AG04450 (cell line): ENCODE results near the gene SPATA12. TPM values are rescaled to one million over a fixed set of nuclear protein-coding genes. Genes with fewer than 3 reads are reported as not detected.

Source experiments
- CTCF ChIA-PET: fragments of 300-600, 350-600 bp; formaldehyde crosslinking; extraction: SDS; loops from one replicate; lab custom pipeline; 2022; ENCODE audit warnings: antibody characterized with exemption, inconsistent platforms; lab: Charles Lee
- POLR2A ChIA-PET: fragments of 350-600 bp; formaldehyde crosslinking; extraction: SDS; loops from one replicate; lab custom pipeline; 2021; ENCODE audit warnings: antibody characterized with exemption, inconsistent platforms; lab: Yijun Ruan, JAX
- DNase-seq: peaks from one replicate; pipeline ENCODE4 v3.0.0-alpha.2; 2011; ENCODE audit warnings: low read depth, low spot score
- H3K27ac ChIP-seq: one replicate; pipeline ENCODE4 v1.5.1; 2012; ENCODE audit warnings: low read depth, low read length, control low read depth
- H3K27me3 ChIP-seq: one replicate; pipeline ENCODE4 v1.6.0; 2012; ENCODE audit warnings: low read length; ENCODE audit not compliant: control insufficient read depth, insufficient read depth
- H3K4me3 ChIP-seq: 2 replicates; pipeline ENCODE4 v1.5.1; 2011; ENCODE audit warnings: mild to moderate bottlenecking, low read depth, low read length, control low read depth
- H3K9me3 ChIP-seq: 2 replicates; pipeline ENCODE4 v1.5.1; 2012; ENCODE audit warnings: low read length; ENCODE audit not compliant: control insufficient read depth, insufficient read depth
- CTCF ChIP-seq: IDR thresholded peaks from 2 replicates; pipeline ENCODE4 v1.5.1; 2011; ENCODE audit warnings: low read depth, low read length, control low read depth, inconsistent platforms
- polyA minus RNA-seq: library from RNA; depleted of rRNA, polyadenylated mRNA; stranded (reverse); fragments of >200 nt; gene quantifications from 2 replicates; pipeline ENCODE4 v1.2.3, GENCODE V29; 2011; rRNA and poly(A)+ RNA removed
- polyA plus RNA-seq: library from polyadenylated mRNA; depleted of rRNA; stranded (reverse); fragments of >200 nt; gene quantifications from 2 replicates; pipeline ENCODE4 v1.2.3, GENCODE V29; 2011; rRNA removed

Gene SPATA12
- polyA plus RNA-seq (not detected in 2 replicates), polyA minus RNA-seq (not detected in 2 replicates)

GRCh38 chr3:57060089-57060821 is at the start of gene SPATA12:
SPATA12 (plus strand) TSS chr3:57060664; CDS start chr3:57073695, 13,031 bp downstream.
- ChIA-PET POLR2A (no interaction called here), CTCF (interaction anchor here (0.7 kb wide), 1 partner anchor 51 kb away, joined by 3 read pairs; no protein-coding TSS in a partner anchor)

DNA sequence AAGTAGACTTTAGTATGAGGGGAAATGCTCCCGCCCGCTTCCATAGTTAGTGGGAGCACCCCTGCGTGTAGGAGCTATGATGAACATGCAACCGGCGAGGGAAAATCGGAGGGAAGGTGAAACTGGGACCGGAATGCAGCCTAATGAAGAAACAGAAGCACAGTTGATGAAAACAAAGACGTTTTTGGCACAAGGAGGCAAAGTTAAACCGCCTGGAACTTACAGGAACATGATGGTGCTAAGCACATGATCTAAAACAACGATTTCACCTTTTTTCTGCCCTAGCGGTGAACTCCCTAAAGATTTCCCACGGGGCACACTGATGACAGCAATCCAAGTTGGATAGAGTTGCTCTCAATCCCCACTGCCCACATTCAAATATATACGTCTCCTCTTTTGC is 49.4 kb upstream of the SPATA12 start:
- H3K9me3 ChIP-seq: peaks cover 7% of the 10 kb centered on the region; the same call in 1 of the 2 replicates
- POLR2A ChIA-PET: no interaction called here
- H3K27me3 ChIP-seq: peaks cover 2% of the 10 kb centered on the region
- CTCF ChIA-PET: interaction anchor here (0.5 kb wide), 1 partner anchor 185 kb away, joined by 3 read pairs; no protein-coding TSS in a partner anchor
- DNase-seq: no peak
- H3K27ac ChIP-seq: no peak overlapping the region
- H3K4me3 ChIP-seq: no peak overlapping the region
- no peak for TF ChIP-seq CTCF

More at GRCh38 chr3:57060089-57060821, at the start of gene SPATA12:
- H3K27ac ChIP-seq: peak within 1 kb of the TSS; percentile 47
- no peaks in the 10 kb centered on the region for H3K9me3 ChIP-seq
- H3K27me3 ChIP-seq: no peaks in the 10 kb centered on the region
- no peak for TF ChIP-seq CTCF
- no peak within 1 kb of the TSS for H3K4me3 ChIP-seq
- peak; percentile 45 for DNase-seq

- H3K4me3 ChIP-seq: no peak overlapping the region
- H3K9me3 ChIP-seq: peaks cover 7% of the 10 kb centered on the region; the same call in 1 of the 2 replicates
- CTCF ChIA-PET: interaction anchor here (2.1 kb wide), 1 partner anchor 18 kb away, joined by 9 read pairs; no protein-coding TSS in a partner anchor
- POLR2A ChIA-PET: no interaction called here
- H3K27me3 ChIP-seq: peaks cover 2% of the 10 kb centered on the region
- no peak for DNase-seq
- no peak overlapping the region for H3K27ac ChIP-seq
- TF ChIP-seq CTCF: no peak
These were observed 47.6 kb upstream of the SPATA12 start for GRCh38 chr3:57012847-57013246.

GRCh38 chr3:57015350-57015729 is 45.1 kb upstream of the SPATA12 start:
- no peak overlapping the region for H3K27ac ChIP-seq
- no peak for TF ChIP-seq CTCF
- peaks cover 2% of the 10 kb centered on the region for H3K27me3 ChIP-seq
- peaks cover 7% of the 10 kb centered on the region; the same call in 1 of the 2 replicates for H3K9me3 ChIP-seq
- no peak overlapping the region for H3K4me3 ChIP-seq
- no peak for DNase-seq
- CTCF ChIA-PET: no interaction called here
- POLR2A ChIA-PET: no interaction called here

- Histone ChIP-seq H3K4me3 (no peak overlapping the region), H3K9me3 (peaks cover 7% of the 10 kb centered on the region; the same call in 1 of the 2 replicates), H3K27me3 (peaks cover 2% of the 10 kb centered on the region), H3K27ac (no peak overlapping the region)
- DNase-seq: no peak
- CTCF ChIA-PET: no interaction called here
- no peak for TF ChIP-seq CTCF
- POLR2A ChIA-PET: no interaction called here
These were observed 44.6 kb upstream of the SPATA12 start for GRCh38 chr3:57015912-57016311.
